Measurements from ENCODE around the gene MISP. TPM values are rescaled to one million over a fixed set of nuclear protein-coding genes. Genes with fewer than 3 reads are reported as not detected.

The MISP gene
- total RNA-seq, 4 donors from 2014 or later, result not detected

DNA sequence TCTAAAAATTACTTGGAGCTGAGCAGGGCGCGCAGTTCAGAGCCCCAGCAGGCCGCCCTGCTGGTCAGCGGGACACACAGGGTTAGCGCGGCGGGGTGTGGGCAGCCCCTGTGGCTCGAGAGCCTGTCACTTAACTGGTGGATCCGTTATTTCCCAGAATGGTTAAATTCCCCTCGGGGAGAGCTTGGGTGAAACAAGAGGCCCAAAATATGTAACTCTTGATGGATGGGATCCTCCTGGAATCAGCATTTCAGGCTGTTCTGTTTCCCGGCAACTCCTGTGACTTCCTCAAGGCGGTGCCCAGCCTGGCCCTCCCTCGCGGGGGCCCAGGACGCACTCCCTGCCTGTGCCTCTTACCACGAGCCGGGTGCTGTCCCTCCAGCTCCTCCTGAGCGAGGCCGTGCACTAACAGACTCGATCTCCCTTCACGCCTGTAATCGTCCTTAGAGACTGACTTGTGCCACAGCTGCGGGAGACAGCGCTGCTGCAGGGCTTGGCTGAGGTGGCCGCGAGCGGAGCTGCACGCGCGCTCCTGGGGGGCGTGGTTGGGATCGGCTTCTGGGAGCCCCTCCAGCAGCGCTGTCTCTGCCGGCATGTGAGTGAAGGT, 56.0 kb downstream of the MISP start:
- TF ChIP-seq, protein P1, sequence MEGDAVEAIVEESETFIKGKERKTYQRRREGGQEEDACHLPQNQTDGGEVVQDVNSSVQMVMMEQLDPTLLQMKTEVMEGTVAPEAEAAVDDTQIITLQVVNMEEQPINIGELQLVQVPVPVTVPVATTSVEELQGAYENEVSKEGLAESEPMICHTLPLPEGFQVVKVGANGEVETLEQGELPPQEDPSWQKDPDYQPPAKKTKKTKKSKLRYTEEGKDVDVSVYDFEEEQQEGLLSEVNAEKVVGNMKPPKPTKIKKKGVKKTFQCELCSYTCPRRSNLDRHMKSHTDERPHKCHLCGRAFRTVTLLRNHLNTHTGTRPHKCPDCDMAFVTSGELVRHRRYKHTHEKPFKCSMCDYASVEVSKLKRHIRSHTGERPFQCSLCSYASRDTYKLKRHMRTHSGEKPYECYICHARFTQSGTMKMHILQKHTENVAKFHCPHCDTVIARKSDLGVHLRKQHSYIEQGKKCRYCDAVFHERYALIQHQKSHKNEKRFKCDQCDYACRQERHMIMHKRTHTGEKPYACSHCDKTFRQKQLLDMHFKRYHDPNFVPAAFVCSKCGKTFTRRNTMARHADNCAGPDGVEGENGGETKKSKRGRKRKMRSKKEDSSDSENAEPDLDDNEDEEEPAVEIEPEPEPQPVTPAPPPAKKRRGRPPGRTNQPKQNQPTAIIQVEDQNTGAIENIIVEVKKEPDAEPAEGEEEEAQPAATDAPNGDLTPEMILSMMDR (IDR thresholded peaks at IDR 0.05; ENCODE audit: low read depth), result no peak

DNA sequence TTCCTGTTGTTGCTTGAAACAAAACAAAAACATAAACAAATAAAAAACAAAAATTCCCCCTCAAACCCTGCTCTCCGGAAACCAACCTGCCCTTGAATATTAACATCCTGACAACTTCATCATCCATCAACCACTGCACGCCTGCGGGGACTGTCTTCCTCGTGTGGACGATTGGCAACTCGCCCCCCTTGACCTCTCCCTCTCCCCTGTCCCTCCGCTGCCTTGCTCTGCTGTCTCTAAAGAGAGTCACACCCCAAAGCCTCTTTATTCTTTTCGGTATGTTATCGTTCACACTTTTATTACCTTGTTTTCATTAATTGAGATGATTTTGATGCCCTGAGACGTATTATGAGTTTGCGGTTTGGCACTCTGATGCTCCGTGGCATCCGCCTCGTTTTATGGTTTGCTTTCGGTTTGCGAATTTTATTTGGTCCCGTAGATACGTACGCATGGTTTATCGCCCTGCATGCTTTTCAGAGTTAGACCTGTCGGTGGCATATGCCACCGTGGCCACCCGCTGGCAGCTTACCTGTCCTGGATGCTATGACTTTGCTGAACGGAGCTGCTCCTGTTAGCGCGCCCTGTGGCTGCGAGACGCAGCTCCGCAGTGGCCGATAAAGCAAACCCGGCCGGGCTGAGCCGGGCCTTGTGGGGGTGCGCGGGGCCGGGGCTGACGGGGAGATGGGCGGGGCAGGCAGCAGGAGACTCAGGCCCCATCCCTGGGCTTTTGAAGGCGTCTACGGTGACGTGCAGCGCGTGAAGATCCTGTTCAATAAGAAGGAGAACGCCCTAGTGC, 56.9 kb downstream of the MISP start:
- TF ChIP-seq, protein P1 (IDR thresholded peaks at IDR 0.05; ENCODE audit: low read depth), result no peak

DNA sequence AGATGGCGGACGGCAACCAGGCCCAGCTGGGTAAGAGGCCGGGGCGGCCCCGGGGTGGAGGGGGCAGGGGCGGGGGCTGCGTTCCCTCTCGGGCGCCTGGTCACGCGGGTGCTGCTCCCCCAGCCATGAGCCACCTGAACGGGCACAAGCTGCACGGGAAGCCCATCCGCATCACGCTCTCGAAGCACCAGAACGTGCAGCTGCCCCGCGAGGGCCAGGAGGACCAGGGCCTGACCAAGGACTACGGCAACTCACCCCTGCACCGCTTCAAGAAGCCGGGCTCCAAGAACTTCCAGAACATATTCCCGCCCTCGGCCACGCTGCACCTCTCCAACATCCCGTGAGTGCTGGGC, 57.5 kb downstream of the MISP start:
- TF ChIP-seq, protein P1 (IDR thresholded peaks at IDR 0.05; ENCODE audit: low read depth), result no peak

DNA sequence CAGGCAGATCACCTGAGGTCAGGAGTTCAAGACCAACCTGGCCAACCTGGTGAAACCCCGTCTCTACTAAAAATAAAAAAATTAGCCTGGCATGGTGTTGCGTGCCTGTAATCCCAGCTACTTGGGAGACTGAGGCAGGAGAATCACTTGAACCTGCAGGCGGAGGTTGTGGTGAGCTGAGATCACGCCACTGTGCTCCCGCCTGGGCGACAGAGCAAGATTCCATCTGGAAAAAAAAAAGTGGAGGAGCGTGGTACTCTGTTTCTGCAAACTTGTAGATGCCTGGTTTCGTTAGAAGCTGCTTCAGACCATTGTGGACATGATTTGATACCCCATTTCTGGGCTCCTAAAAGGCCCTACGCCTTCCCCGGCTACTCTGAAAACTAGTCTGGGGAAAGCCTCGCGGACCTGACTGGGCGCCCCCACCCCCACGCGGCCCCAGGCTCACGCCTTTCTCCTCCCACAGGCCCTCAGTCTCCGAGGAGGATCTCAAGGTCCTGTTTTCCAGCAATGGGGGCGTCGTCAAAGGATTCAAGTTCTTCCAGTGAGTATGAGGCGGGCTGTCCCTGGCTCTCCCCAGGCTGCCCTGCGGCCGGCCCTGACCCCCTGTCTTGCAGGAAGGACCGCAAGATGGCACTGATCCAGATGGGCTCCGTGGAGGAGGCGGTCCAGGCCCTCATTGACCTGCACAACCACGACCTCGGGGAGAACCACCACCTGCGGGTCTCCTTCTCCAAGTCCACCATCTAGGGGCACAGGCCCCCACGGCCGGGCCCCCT, 59.4 kb downstream of the MISP start:
- TF ChIP-seq, protein P1 (IDR thresholded peaks at IDR 0.05; ENCODE audit: low read depth), result no peak

DNA sequence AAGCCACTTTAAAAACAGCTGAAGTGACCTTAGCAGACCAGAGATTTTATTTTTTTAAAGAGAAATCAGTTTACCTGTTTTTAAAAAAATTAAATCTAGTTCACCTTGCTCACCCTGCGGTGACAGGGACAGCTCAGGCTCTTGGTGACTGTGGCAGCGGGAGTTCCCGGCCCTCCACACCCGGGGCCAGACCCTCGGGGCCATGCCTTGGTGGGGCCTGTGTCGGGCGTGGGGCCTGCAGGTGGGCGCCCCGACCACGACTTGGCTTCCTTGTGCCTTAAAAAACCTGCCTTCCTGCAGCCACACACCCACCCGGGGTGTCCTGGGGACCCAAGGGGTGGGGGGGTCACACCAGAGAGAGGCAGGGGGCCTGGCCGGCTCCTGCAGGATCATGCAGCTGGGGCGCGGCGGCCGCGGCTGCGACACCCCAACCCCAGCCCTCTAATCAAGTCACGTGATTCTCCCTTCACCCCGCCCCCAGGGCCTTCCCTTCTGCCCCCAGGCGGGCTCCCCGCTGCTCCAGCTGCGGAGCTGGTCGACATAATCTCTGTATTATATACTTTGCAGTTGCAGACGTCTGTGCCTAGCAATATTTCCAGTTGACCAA, 60.1 kb downstream of the MISP start:
- TF ChIP-seq, protein P1 (IDR thresholded peaks at IDR 0.05; ENCODE audit: low read depth), result no peak

DNA sequence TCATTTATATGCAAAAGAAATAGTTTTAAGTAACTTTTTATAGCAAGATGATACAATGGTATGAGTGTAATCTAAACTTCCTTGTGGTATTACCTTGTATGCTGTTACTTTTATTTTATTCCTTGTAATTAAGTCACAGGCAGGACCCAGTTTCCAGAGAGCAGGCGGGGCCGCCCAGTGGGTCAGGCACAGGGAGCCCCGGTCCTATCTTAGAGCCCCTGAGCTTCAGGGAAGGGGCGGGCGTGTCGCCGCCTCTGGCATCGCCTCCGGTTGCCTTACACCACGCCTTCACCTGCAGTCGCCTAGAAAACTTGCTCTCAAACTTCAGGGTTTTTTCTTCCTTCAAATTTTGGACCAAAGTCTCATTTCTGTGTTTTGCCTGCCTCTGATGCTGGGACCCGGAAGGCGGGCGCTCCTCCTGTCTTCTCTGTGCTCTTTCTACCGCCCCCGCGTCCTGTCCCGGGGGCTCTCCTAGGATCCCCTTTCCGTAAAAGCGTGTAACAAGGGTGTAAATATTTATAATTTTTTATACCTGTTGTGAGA, 60.7 kb downstream of the MISP start:
- TF ChIP-seq, protein P1 (IDR thresholded peaks at IDR 0.05; ENCODE audit: low read depth), result no peak

All from subcutaneous adipose tissue (tissue), 4 donors.